ENCODE data around the gene ZC3H13. TPM values are rescaled to one million over a fixed set of nuclear protein-coding genes. Genes with fewer than 3 reads are reported as not detected.

ZC3H13 gene
- total and polyA plus RNA-seq, 7 experiments from 2014 or later, result 34.4 to 67.0 (median 46.2) TPM

GRCh38 chr13:45943120-45943519 is 109.4 kb downstream of the ZC3H13 start:
- Histone ChIP-seq H3K4me1 (ENCODE audit: control insufficient read depth in 2 of 2, insufficient read depth in 2 of 2, low read length in 2 of 2) (no peaks in the 10 kb centered on the region), H3K27ac (ENCODE audit: low read depth, low read length) (no peak overlapping the region), H3K9me3 (ENCODE audit: control insufficient read depth in 2 of 3, low read length in 3 of 3) (no peaks in the 10 kb centered on the region), H3K36me3 (ENCODE audit: control insufficient read depth in 2 of 3, insufficient read depth in 3 of 3, low read length in 3 of 3) (no peaks in the 10 kb centered on the region), H3K27me3 (ENCODE audit: control insufficient read depth in 2 of 2, insufficient read depth in 2 of 2, low read length in 2 of 2) (no peaks in the 10 kb centered on the region), H3K4me3 (ENCODE audit: low read length) (no peak overlapping the region)
- Mint-ChIP-seq H3K4me3 (no peak overlapping the region), H3K4me1 (no peaks in the 10 kb centered on the region), H3K27ac (no peak overlapping the region), H3K27me3 (peaks cover 0 to 8% (median 5%) of the 10 kb centered on the region in 5 donors), H3K9me3 (peaks cover 0 to 3% (median 0%) of the 10 kb centered on the region in 11 donors), H3K36me3 (peaks cover 0 to 4% (median 0%) of the 10 kb centered on the region in 5 donors)
- ChIA-PET POLR2A (no interaction called here), CTCF (no interaction called here)
- ATAC-seq (no peak), DNase-seq (no peak)
- intact Hi-C loops (cut with micrococcal nuclease), result no loop called here

- ChIA-PET POLR2A (no interaction called here), CTCF (no interaction called here)
- Mint-ChIP-seq H3K36me3 (peaks cover 0 to 4% (median 3%) of the 10 kb centered on the region in 5 donors), H3K4me1 (no peaks in the 10 kb centered on the region), H3K27ac (no peak overlapping the region), H3K9me3 (peaks cover 0 to 2% (median 0%) of the 10 kb centered on the region in 11 donors), H3K27me3 (peaks cover 0 to 8% (median 5%) of the 10 kb centered on the region in 5 donors), H3K4me3 (no peak overlapping the region)
- intact Hi-C loops (cut with micrococcal nuclease), result no loop called here
- Histone ChIP-seq H3K27ac (ENCODE audit: low read depth, low read length) (no peak overlapping the region), H3K4me1 (ENCODE audit: control insufficient read depth in 2 of 2, insufficient read depth in 2 of 2, low read length in 2 of 2) (no peaks in the 10 kb centered on the region), H3K27me3 (ENCODE audit: control insufficient read depth in 2 of 2, insufficient read depth in 2 of 2, low read length in 2 of 2) (no peaks in the 10 kb centered on the region), H3K36me3 (ENCODE audit: control insufficient read depth in 2 of 3, insufficient read depth in 3 of 3, low read length in 3 of 3) (no peaks in the 10 kb centered on the region), H3K9me3 (ENCODE audit: control insufficient read depth in 2 of 3, low read length in 3 of 3) (no peaks in the 10 kb centered on the region), H3K4me3 (ENCODE audit: low read length) (no peak overlapping the region)
- no peak for ATAC-seq
- DNase-seq, result no peak
Observed at GRCh38 chr13:45941261-45941660, 111.3 kb downstream of the ZC3H13 start.

- Histone ChIP-seq H3K36me3 (ENCODE audit: control insufficient read depth in 2 of 3, insufficient read depth in 3 of 3, low read length in 3 of 3) (no peaks in the 10 kb centered on the region), H3K4me1 (ENCODE audit: control insufficient read depth in 2 of 2, insufficient read depth in 2 of 2, low read length in 2 of 2) (no peaks in the 10 kb centered on the region), H3K27ac (ENCODE audit: low read depth, low read length) (no peak overlapping the region), H3K27me3 (ENCODE audit: control insufficient read depth in 2 of 2, insufficient read depth in 2 of 2, low read length in 2 of 2) (no peaks in the 10 kb centered on the region), H3K4me3 (ENCODE audit: low read length) (no peak overlapping the region), H3K9me3 (ENCODE audit: control insufficient read depth in 2 of 3, low read length in 3 of 3) (no peaks in the 10 kb centered on the region)
- peaks cover 0 to 8% (median 6%) of the 10 kb centered on the region in 5 donors for H3K27me3 Mint-ChIP-seq
- ChIA-PET POLR2A (interaction anchor here (0.5 kb wide), 1 partner anchor 11 kb away, joined by 4 read pairs; no protein-coding TSS in a partner anchor), CTCF (no interaction called here)
- no peaks in the 10 kb centered on the region for H3K4me1 Mint-ChIP-seq
- peaks cover 0 to 2% (median 0%) of the 10 kb centered on the region in 11 donors for H3K9me3 Mint-ChIP-seq
- DNase-seq (no peak), ATAC-seq (no peak)
- H3K27ac Mint-ChIP-seq, result no peak overlapping the region
- intact Hi-C loops (cut with micrococcal nuclease), result no loop called here
- peaks cover 0 to 4% (median 3%) of the 10 kb centered on the region in 5 donors for H3K36me3 Mint-ChIP-seq
- H3K4me3 Mint-ChIP-seq, result no peak overlapping the region
Observed at GRCh38 chr13:45940061-45940460, 112.5 kb downstream of the ZC3H13 start.

GRCh38 chr13:45936621-45937020 is 115.9 kb downstream of the ZC3H13 start:
- POLR2A ChIA-PET, result no interaction called here

GRCh38 chr13:45934283-45934682 is 118.3 kb downstream of the ZC3H13 start:
- Mint-ChIP-seq H3K27me3 (peaks cover 0 to 16% (median 12%) of the 10 kb centered on the region in 5 donors), H3K4me1 (peaks cover 0 to 13% (median 0%) of the 10 kb centered on the region in 7 donors), H3K4me3 (no peak overlapping the region), H3K9me3 (peaks cover 0 to 2% (median 0%) of the 10 kb centered on the region in 11 donors), H3K36me3 (peaks cover 0 to 4% (median 0%) of the 10 kb centered on the region in 5 donors), H3K27ac (no peak overlapping the region)
- ChIA-PET POLR2A (no interaction called here), CTCF (no interaction called here)
- Histone ChIP-seq H3K27me3 (ENCODE audit: control insufficient read depth in 2 of 2, insufficient read depth in 2 of 2, low read length in 2 of 2) (no peaks in the 10 kb centered on the region), H3K4me1 (ENCODE audit: control insufficient read depth in 2 of 2, insufficient read depth in 2 of 2, low read length in 2 of 2) (no peaks in the 10 kb centered on the region), H3K36me3 (ENCODE audit: control insufficient read depth in 2 of 3, insufficient read depth in 3 of 3, low read length in 3 of 3) (no peaks in the 10 kb centered on the region), H3K9me3 (ENCODE audit: control insufficient read depth in 2 of 3, low read length in 3 of 3) (no peaks in the 10 kb centered on the region), H3K27ac (ENCODE audit: low read depth, low read length) (no peak overlapping the region), H3K4me3 (ENCODE audit: low read length) (no peak overlapping the region)
- intact Hi-C loops (cut with micrococcal nuclease), result no loop called here
- ATAC-seq, result no peak
- no peak for DNase-seq

More at GRCh38 chr13:45936621-45937020, 115.9 kb downstream of the ZC3H13 start:
- Histone ChIP-seq H3K9me3 (ENCODE audit: control insufficient read depth in 2 of 3, low read length in 3 of 3) (no peaks in the 10 kb centered on the region), H3K36me3 (ENCODE audit: control insufficient read depth in 2 of 3, insufficient read depth in 3 of 3, low read length in 3 of 3) (no peaks in the 10 kb centered on the region), H3K4me3 (ENCODE audit: low read length) (no peak overlapping the region), H3K27ac (ENCODE audit: low read depth, low read length) (no peak overlapping the region), H3K27me3 (ENCODE audit: control insufficient read depth in 2 of 2, insufficient read depth in 2 of 2, low read length in 2 of 2) (no peaks in the 10 kb centered on the region), H3K4me1 (ENCODE audit: control insufficient read depth in 2 of 2, insufficient read depth in 2 of 2, low read length in 2 of 2) (no peaks in the 10 kb centered on the region)
- DNase-seq (no peak), ATAC-seq (no peak)
- Mint-ChIP-seq H3K27ac (no peak overlapping the region), H3K27me3 (peaks cover 0 to 21% (median 12%) of the 10 kb centered on the region in 5 donors), H3K9me3 (peaks cover 0 to 2% (median 0%) of the 10 kb centered on the region in 11 donors), H3K4me1 (peaks cover 0 to 13% (median 0%) of the 10 kb centered on the region in 7 donors), H3K36me3 (peaks cover 0 to 4% (median 0%) of the 10 kb centered on the region in 5 donors), H3K4me3 (no peak overlapping the region)
- CTCF ChIA-PET, result no interaction called here
- intact Hi-C loops (cut with micrococcal nuclease), result no loop called here

GRCh38 chr13:45933203-45933908 is 119.2 kb downstream of the ZC3H13 start:
- no peaks in the 10 kb centered on the region for H3K27me3 ChIP-seq (ENCODE audit: control insufficient read depth in 2 of 2, insufficient read depth in 2 of 2, low read length in 2 of 2)
- Mint-ChIP-seq H3K9me3 (no peaks in the 10 kb centered on the region), H3K4me3 (no peak overlapping the region), H3K36me3 (peaks cover 0 to 4% (median 0%) of the 10 kb centered on the region in 5 donors), H3K27ac (no peak overlapping the region), H3K27me3 (peaks cover 0 to 16% (median 12%) of the 10 kb centered on the region in 5 donors), H3K4me1 (peaks cover 0 to 13% (median 0%) of the 10 kb centered on the region in 7 donors)
- no peaks in the 10 kb centered on the region for H3K36me3 ChIP-seq (ENCODE audit: control insufficient read depth in 2 of 3, insufficient read depth in 3 of 3, low read length in 3 of 3)
- DNase-seq (no peak), ATAC-seq (peak; percentile 66)
- H3K4me3 ChIP-seq (ENCODE audit: low read length), result no peak overlapping the region
- ChIA-PET POLR2A (no interaction called here), CTCF (no interaction called here)
- no peaks in the 10 kb centered on the region for H3K9me3 ChIP-seq (ENCODE audit: control insufficient read depth in 2 of 3, low read length in 3 of 3)
- intact Hi-C loops (cut with micrococcal nuclease), result no loop called here
- H3K4me1 ChIP-seq (ENCODE audit: control insufficient read depth in 2 of 2, insufficient read depth in 2 of 2, low read length in 2 of 2), result no peaks in the 10 kb centered on the region
- no peak overlapping the region for H3K27ac ChIP-seq (ENCODE audit: low read depth, low read length)

GRCh38 chr13:45932676-45933075 is 119.9 kb downstream of the ZC3H13 start:
- DNase-seq (no peak), ATAC-seq (peak; percentile 33)
- POLR2A ChIA-PET, result no interaction called here
- Histone ChIP-seq H3K4me3 (ENCODE audit: low read length) (no peak overlapping the region), H3K9me3 (ENCODE audit: control insufficient read depth in 2 of 3, low read length in 3 of 3) (no peaks in the 10 kb centered on the region), H3K36me3 (ENCODE audit: control insufficient read depth in 2 of 3, insufficient read depth in 3 of 3, low read length in 3 of 3) (no peaks in the 10 kb centered on the region), H3K27me3 (ENCODE audit: control insufficient read depth in 2 of 2, insufficient read depth in 2 of 2, low read length in 2 of 2) (no peaks in the 10 kb centered on the region), H3K27ac (ENCODE audit: low read depth, low read length) (no peak overlapping the region), H3K4me1 (ENCODE audit: control insufficient read depth in 2 of 2, insufficient read depth in 2 of 2, low read length in 2 of 2) (no peaks in the 10 kb centered on the region)
- no peak overlapping the region for H3K27ac Mint-ChIP-seq
- peaks cover 0 to 13% (median 0%) of the 10 kb centered on the region in 7 donors for H3K4me1 Mint-ChIP-seq
- no peak overlapping the region for H3K4me3 Mint-ChIP-seq
- H3K9me3 Mint-ChIP-seq, result no peaks in the 10 kb centered on the region
- intact Hi-C loops (cut with micrococcal nuclease), result no loop called here
- peaks cover 0 to 16% (median 12%) of the 10 kb centered on the region in 5 donors for H3K27me3 Mint-ChIP-seq
- CTCF ChIA-PET, result no interaction called here
- H3K36me3 Mint-ChIP-seq, result peaks cover 0 to 3% (median 0%) of the 10 kb centered on the region in 5 donors

Measured in naive thymus-derived CD4-positive, alpha-beta T cell (primary cell).